ENCODE data around the gene THEM5. TPM values are rescaled to one million over a fixed set of nuclear protein-coding genes. Genes with fewer than 3 reads are reported as not detected.

Gene THEM5
- not detected for total RNA-seq

GRCh38 chr1:151853411-151853943 is at the start of gene THEM5:
Gene THEM5 (minus strand): TSS chr1:151853712. CDS start chr1:151853565, 147 bp downstream.

DNA sequence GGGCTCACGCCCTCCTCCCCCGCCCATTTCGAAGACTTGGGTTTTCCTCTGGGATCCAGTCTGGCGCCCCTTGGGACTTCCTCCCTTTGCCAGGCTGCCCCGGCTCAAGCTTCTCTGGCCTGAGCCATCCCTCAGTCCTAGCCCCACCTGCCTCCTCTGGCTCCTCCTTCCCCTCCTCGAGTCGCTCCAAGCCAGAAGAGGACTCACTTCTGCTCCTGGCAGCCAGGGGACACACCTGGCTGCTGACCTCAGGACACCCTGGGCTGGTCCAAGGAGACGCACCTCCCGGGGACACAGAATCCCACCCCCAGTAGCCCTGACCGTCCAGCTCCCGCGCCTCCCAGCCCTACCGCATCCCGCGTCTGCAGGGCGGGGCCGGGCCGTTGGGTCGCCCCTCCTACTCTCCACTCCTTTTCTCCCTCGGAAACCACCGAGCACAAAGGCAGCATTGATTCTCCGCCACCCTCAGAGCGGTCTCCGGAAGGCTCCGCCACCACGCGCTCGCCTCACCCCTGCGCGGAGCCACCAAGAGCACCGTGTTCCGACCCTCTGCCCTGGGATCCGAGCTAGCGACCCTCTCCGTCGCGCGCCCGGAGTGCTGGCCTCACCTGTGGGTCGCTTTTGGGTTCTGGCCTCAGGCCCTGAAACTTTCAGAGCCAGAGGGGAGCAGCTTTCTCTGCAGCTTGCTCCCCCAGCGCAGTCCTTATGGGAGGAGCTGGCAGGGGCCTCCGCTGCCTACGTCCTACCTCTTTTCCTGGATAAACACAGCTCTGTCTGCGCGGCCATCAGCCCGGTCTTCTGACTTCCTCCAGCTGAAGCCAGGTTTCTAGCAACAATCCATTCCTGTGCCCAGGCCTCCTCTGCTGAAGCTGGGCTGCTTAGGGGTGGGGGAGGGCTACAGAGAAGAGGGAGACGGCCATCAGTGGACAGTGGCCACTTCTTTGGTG is 13.8 kb downstream of the THEM5 start, which contains the start of gene C2CD4D:
TSS of gene C2CD4D (minus strand) at position 364 of the 947 bp plus-strand sequence. CDS start 831 bp downstream, outside the sequence.

GRCh38 chr1:151831605-151832004 is 21.9 kb downstream of the THEM5 start, which contains the start of gene RORC:
Gene RORC (minus strand): TSS chr1:151831802. CDS start chr1:151831764, 38 bp downstream.

DNA sequence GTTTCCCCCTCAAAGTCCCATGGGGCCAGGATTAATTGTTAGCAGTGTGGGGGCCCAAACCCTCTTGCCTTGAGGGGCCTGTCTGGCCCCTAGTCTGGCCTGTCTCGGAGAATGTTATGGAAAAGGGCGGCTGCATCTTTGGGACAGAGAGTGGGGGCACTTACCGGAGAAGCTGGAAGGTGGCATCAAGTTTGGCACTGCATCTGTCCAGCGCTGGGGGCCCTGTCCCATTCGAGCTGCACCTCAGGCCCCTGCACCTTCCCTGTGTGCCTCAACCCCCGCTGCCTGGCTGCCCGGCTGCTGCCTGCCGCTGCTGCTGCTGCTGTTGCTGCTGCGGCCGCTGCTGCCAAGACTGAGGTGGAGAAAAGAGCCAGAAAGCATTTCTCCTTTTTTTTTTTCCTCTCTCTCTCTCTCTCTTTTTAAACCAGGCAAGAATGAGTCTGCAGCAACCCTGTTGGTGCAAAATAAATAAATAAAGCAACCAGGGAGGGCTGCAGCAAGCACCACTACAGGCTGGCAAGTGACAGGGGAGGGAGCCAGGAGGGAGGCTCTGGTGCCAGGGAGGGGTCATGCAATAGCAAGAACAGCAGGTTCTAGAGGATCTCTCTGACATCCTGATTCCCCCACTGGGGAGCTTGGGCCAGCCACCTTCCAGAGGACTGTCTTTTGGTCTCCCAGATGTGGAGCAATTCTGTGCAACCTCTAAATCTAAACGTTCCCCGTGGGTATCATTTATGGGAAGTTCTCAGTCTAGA is 48.3 kb downstream of the THEM5 start, which contains the start of gene LINGO4:
TSS of gene LINGO4 (minus strand) at position 354 of the 755 bp plus-strand sequence. CDS start 2,715 bp downstream, outside the sequence.

Small RNA genes within 50 kb of the gene (small RNA-seq; reads per million reads assigned to genes)
- not detected for gene RF00019 (ENCODE audit: low replicate concordance)

Other genes with a start within 250 kb of the THEM5 start
- gene SNX27, start 241.7 kb downstream of the THEM5 start, total RNA-seq: 117 TPM
- gene CELF3, start 136.9 kb downstream of the THEM5 start, total RNA-seq: 71.4 TPM
- gene RIIAD1, start 132.2 kb downstream of the THEM5 start, total RNA-seq: 8.8 TPM
- gene MRPL9, start 90.2 kb downstream of the THEM5 start, total RNA-seq: 55.4 TPM
- 28.2 TPM for gene TDRKH, start 63.2 kb downstream of the THEM5 start, total RNA-seq
- not detected for gene LINGO4, start 48.3 kb downstream of the THEM5 start, total RNA-seq
- gene RORC, start 21.9 kb downstream of the THEM5 start, total RNA-seq: not detected
- not detected for gene C2CD4D, start 13.9 kb downstream of the THEM5 start, total RNA-seq
- 7.2 TPM for gene THEM4, start 55.8 kb upstream of the THEM5 start, total RNA-seq
- 1.6 TPM for gene S100A10, start 140.1 kb upstream of the THEM5 start, total RNA-seq
- gene S100A11, start 183.3 kb upstream of the THEM5 start, total RNA-seq: 2.5 TPM
- not detected for gene TCHHL1, start 235.4 kb upstream of the THEM5 start, total RNA-seq

All from parietal lobe (tissue), 2 donors.